Measurements from ENCODE around the gene TRMT44. TPM values are rescaled to one million over a fixed set of nuclear protein-coding genes. Genes with fewer than 3 reads are reported as not detected.
"Not testable (repeated sequence)": the region's sequence is repeated elsewhere in the genome, so short reads cannot be mapped to it uniquely, and the experiment has no call there.

TRMT44 gene
- total RNA-seq, 1 donor from 2014 or later = 17.9 TPM

GRCh38 chr4:8509311-8509950 lies 68.9 kb downstream of the TRMT44 start:
- no peak for DNase-seq (ENCODE audit: low read depth)
- H3K4me3 ChIP-seq (ENCODE audit: low read depth, low read length) = no peak overlapping the region
- TF ChIP-seq, protein P1, sequence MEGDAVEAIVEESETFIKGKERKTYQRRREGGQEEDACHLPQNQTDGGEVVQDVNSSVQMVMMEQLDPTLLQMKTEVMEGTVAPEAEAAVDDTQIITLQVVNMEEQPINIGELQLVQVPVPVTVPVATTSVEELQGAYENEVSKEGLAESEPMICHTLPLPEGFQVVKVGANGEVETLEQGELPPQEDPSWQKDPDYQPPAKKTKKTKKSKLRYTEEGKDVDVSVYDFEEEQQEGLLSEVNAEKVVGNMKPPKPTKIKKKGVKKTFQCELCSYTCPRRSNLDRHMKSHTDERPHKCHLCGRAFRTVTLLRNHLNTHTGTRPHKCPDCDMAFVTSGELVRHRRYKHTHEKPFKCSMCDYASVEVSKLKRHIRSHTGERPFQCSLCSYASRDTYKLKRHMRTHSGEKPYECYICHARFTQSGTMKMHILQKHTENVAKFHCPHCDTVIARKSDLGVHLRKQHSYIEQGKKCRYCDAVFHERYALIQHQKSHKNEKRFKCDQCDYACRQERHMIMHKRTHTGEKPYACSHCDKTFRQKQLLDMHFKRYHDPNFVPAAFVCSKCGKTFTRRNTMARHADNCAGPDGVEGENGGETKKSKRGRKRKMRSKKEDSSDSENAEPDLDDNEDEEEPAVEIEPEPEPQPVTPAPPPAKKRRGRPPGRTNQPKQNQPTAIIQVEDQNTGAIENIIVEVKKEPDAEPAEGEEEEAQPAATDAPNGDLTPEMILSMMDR (conservative IDR thresholded peaks at IDR 0.05; ENCODE audit: low read depth, low read length) = no peak

DNA sequence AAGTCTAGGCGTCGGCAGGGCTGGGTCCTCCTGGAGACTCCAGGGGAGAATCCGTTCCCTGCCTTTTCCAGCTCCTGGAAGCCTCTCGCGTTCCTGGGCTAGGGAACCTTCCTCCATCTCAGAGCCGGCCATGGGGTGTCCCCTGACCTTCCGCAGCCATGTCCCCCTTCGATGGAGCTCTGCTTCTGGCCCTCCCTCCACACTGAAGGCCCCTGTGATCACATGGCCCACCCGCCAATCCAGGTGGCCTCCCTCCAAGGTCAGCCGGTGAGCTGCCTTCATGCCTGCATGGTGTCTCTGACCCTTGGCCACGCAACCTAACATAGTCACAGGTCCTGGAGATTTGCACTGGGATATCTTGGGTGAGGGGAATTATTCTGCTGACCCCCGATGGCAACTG lies 69.6 kb downstream of the TRMT44 start:
- H3K4me3 ChIP-seq (ENCODE audit: low read depth, low read length) = no peak overlapping the region
- TF ChIP-seq, protein P1 (conservative IDR thresholded peaks at IDR 0.05; ENCODE audit: low read depth, low read length) = no peak
- no peak for DNase-seq (ENCODE audit: low read depth)

GRCh38 chr4:8510611-8511285 lies 70.2 kb downstream of the TRMT44 start:
- no peak for DNase-seq (ENCODE audit: low read depth)
- TF ChIP-seq, protein P1 (conservative IDR thresholded peaks at IDR 0.05; ENCODE audit: low read depth, low read length) = no peak
- H3K4me3 ChIP-seq (ENCODE audit: low read depth, low read length) = no peak overlapping the region

DNA sequence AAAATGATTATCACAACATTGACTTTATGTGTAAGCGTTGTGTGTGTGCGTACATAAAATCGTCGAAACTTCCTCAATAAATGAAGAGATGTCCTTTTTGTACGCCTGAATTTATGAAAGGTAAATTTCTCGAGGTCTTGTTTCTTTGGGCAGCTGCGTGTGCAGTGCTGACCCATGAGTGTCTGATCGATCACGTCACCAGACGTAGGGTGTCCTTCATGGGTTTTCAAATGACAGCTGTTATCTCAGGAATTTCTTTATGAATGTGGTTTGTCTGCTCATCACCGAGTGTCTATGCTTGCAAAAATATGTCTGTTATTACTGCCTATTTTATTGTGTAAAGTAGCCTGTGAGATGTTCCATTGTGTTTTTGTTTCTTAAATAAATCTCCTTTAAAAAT lies 71.9 kb downstream of the TRMT44 start:
- no peak for DNase-seq (ENCODE audit: low read depth)
- no peak overlapping the region for H3K4me3 ChIP-seq (ENCODE audit: low read depth, low read length)
- TF ChIP-seq, protein P1 (conservative IDR thresholded peaks at IDR 0.05; ENCODE audit: low read depth, low read length) = no peak

GRCh38 chr4:8513080-8513479 lies 72.5 kb downstream of the TRMT44 start:
- DNase-seq (ENCODE audit: low read depth); H3K4me3 ChIP-seq (ENCODE audit: low read depth, low read length): not testable (repeated sequence)

- no peak for DNase-seq (ENCODE audit: low read depth)
- no peak overlapping the region for H3K4me3 ChIP-seq (ENCODE audit: low read depth, low read length)
- TF ChIP-seq, protein P1 (conservative IDR thresholded peaks at IDR 0.05; ENCODE audit: low read depth, low read length) = no peak
These were observed 73.4 kb downstream of the TRMT44 start for GRCh38 chr4:8513931-8514330.

DNA sequence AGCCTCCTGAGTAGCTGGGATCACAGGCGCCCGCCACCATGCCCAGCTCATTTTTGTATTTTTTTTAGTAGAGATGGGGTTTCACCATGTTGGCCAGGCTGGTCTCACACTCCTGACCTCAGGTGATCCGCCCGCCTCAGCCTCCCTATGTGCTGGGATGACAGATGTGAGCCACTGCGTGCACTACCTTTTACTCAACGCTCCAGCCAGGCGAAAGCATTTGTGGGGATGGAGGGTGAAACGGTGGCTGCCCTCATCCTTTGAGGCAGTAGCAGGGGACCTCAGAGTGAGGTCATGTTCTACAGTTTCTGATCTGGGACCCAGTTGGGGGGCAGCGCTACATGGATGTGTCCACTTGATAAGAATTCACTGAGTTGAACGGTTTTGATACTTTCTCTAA lies 73.8 kb downstream of the TRMT44 start:
- TF ChIP-seq, protein P1 (conservative IDR thresholded peaks at IDR 0.05; ENCODE audit: low read depth, low read length) = no peak
- DNase-seq (ENCODE audit: low read depth) = no peak
- no peak overlapping the region for H3K4me3 ChIP-seq (ENCODE audit: low read depth, low read length)
